GM04503 (cell line): ENCODE measurements around the gene GALK2.
A peak's percentile ranks its signal among the peaks of the same experiment; 100 is the strongest.

Experiments
- DNase-seq: peaks from one replicate; pipeline ENCODE4 v3.0.0-alpha.2; 2012; ENCODE audit warnings: low read depth

The GALK2 gene

GRCh38 chr15:49169880-49170597 lies at the start of gene GALK2:
Gene GALK2 (plus strand): TSS chr15:49170247. CDS start chr15:49170323, 76 bp downstream.
- DNase-seq, result peak; percentile 53

GRCh38 chr15:49120832-49121231 lies 49.2 kb upstream of the GALK2 start:
- DNase-seq, result no peak

DNA sequence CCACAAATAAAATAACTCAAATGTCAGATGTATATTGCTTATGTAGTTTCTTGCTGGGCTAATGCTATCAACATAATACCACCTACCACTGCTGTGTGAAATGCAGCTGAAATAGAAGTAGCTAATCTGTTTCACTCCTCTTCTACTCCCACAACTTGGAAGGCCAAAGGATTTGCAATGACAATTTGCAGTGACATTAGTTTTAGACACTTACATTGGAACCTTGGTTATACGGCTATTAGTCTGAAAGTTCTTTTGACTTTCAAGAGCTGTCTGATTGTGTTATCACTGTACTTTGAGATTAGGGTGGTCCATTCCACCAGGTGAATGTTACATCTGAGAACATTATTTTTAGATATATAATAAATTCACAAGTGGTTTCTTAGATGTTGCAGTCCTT lies 48.1 kb upstream of the GALK2 start:
- DNase-seq, result no peak

DNA sequence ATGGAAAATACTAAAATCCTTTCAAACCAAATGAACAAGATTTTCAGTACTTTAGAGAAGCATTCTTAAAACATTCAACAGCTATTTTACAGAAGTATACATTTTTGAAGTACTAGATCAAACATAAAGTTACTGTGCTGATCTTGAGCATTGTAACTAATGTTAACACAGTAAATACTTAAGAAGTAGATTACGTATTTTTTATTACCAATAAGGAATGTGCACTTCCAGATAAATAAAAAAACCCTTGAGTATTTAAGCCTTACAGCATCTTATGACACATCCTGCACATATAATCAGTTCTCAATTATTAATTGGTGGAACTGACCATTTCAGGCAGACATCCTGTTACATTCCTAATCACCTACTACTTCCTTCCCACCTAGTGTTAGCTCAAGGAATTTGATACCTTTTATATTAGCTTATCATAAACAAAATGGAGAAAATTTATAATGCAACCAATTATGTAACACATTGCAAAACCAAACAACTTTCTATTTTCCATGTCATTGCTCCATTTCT lies 47.4 kb upstream of the GALK2 start:
- no peak for DNase-seq

- no peak for DNase-seq
Observed at GRCh38 chr15:49124371-49124770, 45.7 kb upstream of the GALK2 start.

GRCh38 chr15:49131403-49131802 lies 38.6 kb upstream of the GALK2 start:
- no peak for DNase-seq

DNA sequence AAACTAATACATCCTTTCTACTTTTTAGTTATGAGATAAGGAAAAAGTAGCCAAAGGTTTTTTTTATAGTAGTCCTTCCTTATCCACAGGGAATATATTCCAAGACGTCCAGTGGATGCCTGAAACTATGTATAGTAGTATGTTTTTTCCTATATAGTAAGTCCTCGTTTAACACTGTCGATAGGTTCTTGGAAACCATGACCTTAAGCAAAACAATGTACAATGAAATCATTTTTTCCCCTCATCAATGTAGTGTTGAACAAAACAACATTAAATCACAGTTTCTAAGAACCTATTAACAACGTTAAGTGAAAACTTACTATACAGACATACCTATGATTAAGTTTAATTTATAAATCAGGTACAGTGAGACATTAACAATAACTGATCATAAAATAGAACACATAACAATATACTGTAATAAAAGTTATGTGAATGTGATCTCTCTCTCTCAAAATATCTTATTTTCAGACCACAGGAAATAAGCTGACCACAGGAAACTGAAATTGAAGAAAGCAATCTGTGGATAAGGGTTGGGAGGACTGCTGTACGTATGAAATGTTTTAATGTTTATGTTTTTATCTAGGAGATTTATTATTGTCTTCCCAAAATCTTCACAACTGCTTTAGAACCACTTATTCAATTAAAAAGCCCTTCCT lies 35.2 kb upstream of the GALK2 start:
- DNase-seq, result no peak

- no peak for DNase-seq
Observed at GRCh38 chr15:49135342-49135857, 34.6 kb upstream of the GALK2 start.

GRCh38 chr15:49135911-49136310 lies 34.1 kb upstream of the GALK2 start:
- DNase-seq, result no peak

GRCh38 chr15:49137861-49138260 lies 32.2 kb upstream of the GALK2 start:
- DNase-seq, result no peak

- DNase-seq, result no peak
Observed at GRCh38 chr15:49145651-49146609, 24.1 kb upstream of the GALK2 start.

GRCh38 chr15:49148298-49148697 lies 21.7 kb upstream of the GALK2 start:
- no peak for DNase-seq

- no peak for DNase-seq
Observed at GRCh38 chr15:49148727-49149126, 21.3 kb upstream of the GALK2 start.

DNA sequence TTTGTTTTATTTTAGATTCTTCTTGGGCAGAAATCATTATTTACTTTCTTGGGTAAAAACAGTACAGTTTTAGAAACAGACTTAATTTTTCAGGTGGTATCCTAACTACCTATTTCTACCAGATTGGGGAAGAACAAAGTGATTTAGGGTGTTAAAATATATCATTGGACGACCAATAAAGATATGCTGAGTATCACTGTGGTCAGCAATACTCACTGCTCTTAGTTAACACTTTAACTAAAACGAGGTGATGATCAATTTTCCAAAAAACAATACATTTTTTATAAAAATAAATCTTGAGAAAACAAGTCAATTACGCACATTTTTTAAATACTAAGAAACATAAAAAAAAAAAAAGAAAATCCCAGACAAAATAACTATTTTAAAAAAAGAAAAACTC lies 18.2 kb upstream of the GALK2 start:
- DNase-seq, result no peak

- DNase-seq, result no peak
Observed at GRCh38 chr15:49152552-49153312, 17.3 kb upstream of the GALK2 start.

DNA sequence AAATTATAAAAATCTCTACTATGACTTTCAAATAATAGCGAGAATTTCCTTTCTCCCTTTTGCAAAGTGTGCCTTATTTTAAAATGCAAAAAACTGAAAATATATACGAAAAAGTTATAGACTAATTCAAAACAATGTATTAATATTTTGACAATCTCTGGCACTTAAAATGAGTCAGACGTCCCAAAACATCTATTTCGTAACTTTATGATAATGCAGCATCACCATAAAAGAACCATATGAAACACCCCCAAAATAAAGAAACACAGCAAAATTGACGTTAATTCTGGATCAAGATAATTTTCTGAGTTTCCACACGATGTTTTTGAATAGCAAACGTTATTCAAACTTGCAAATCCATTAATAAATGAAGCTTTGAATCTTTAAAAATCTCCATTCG lies 15.7 kb upstream of the GALK2 start:
- no peak for DNase-seq

DNA sequence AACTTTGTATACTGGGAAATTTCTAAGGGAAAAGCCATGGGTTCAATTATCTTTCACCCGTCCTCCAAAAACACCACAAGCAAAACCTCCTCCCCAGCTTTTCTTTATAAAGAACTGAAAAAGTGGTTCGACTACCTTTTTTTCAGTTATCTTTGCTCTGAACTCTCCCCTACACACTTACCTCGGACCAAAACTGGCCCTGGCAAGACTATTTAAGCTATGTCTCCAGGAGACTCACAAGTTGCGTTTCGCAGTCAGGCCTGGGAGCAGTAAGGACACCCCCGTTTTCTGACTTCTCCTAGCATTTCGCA lies 15.3 kb upstream of the GALK2 start:
- DNase-seq, result no peak

DNA sequence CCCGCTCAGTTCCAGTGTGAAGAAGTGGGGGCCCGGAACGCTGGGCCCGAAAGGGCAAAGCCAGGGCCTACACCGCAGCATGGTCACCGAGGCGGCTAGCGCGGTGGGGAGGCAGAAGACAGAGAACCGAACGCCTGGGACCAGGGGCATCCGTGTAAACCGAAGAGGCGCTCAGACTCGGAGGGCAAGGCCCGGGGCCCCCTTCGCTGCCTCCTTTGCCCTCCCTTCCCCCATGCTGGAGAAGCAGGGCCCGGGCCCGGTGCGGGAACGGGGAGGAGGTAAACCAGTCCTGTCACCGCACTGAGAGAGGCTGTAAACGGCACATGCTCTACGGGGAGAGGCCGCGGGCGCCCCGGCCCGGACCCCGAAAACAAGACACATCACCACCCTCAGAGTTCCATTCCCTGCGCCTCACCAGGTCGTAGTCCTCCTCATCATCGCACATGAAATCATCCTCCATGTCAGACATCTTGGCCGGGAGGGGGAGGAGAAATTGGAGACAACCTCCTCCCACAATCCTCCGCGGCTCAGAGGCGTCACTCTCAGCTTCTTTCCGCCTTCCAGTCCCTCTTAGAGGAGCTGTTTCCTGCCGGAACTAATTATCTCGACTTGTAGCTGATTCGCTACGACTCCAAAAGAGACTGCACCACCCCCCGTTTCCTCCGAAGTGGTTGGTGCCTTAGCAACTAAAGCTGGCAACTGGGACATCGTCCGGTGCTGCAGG lies 14.8 kb upstream of the GALK2 start, which contains the start of gene COPS2:
TSS of gene COPS2 (minus strand) at position 490 of the 724 bp plus-strand sequence. CDS start at position 469, 21 bp downstream.
- peak; percentile 97 for DNase-seq

- no peak for DNase-seq
Observed at GRCh38 chr15:49155834-49156627, 14.0 kb upstream of the GALK2 start.

DNA sequence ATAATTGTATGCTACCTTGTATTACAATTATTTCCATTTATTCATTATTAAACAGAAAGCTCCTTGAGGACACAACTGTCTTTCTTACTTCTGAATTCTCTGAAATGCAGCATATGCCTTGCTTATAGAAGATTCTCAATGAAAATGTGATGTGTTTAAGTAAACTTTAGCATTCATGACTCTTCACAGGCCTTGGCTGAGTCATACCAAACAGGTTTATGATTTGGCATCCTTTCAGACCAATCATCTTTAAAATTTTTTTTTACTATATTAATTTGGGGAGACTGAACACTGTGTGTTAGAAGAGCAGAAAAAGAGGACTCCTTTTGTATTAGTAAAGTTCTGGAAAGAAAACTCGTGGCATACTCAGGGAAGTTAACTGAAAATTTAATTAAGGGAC lies 6.4 kb upstream of the GALK2 start:
- no peak for DNase-seq
